SH-SY5Y (cell line): ENCODE data around the gene VSIG1.

Source experiments
- GATA2 ChIP-seq: IDR thresholded peaks from 2 replicates; pipeline ENCODE4 v1.6.1; 2011; ENCODE audit warnings: mild to moderate bottlenecking, low read depth, low read length
- GATA3 ChIP-seq: IDR thresholded peaks from 2 replicates; pipeline ENCODE4 v1.6.1; 2011; ENCODE audit warnings: low read depth, mild to moderate bottlenecking, low read length, moderate library complexity

GRCh38 chrX:108000751-108001150 lies 44.1 kb upstream of the VSIG1 start:
- TF ChIP-seq GATA2 = no peak
- TF ChIP-seq GATA3 = no peak
